Panc1 (cell line): Measurements from ENCODE around the gene MTHFSD. TPM values are rescaled to one million over a fixed set of nuclear protein-coding genes. Genes with fewer than 3 reads are reported as not detected.

Experiments
- ATAC-seq: fragments of 200-7000 bp; cut with Tn5 transposase; 2 replicates; pipeline ENCODE4 v1.9.1; 2020; ENCODE audit warnings: mild to moderate bottlenecking, moderate library complexity
- BruUV-seq: library from RNA; stranded (reverse); fragments of 400-500 nt; replicated peaks from 2 replicates; lab custom pipeline; 2021; lab: Mats Ljungman, UMichigan
- CTCF ChIA-PET: fragments of 300-600 bp; sonication (Branson Sonifier 250); formaldehyde crosslinking; loops from one replicate; lab custom pipeline; 2022; ENCODE audit warnings: antibody characterized with exemption; lab: Charles Lee
- POLR2A ChIA-PET: fragments of 300-600 bp; sonication (Branson Sonifier 250); formaldehyde crosslinking; loops from one replicate; lab custom pipeline; 2022; ENCODE audit warnings: antibody characterized with exemption; lab: Charles Lee
- DNase-seq: peaks from one replicate; pipeline ENCODE4 v3.0.0-alpha.2; 2010; ENCODE audit warnings: low read depth, low spot score
- H3K27ac ChIP-seq: 2 replicates; pipeline ENCODE4 v1.5.1; 2011; ENCODE audit warnings: mild to moderate bottlenecking, low read length, inconsistent platforms
- H3K27me3 ChIP-seq: fragments of 200-500 bp; sonication (Bioruptor generic); 2 replicates; pipeline ENCODE4 v1.6.0; 2014; ENCODE audit warnings: low read length, inconsistent platforms; ENCODE audit not compliant: control insufficient read depth, insufficient read depth
- H3K36me3 ChIP-seq: fragments of 200-500 bp; sonication (Bioruptor generic); 2 replicates; pipeline ENCODE4 v1.5.1; 2014; ENCODE audit warnings: inconsistent platforms, mild to moderate bottlenecking, low read length, moderate library complexity; ENCODE audit not compliant: control insufficient read depth, insufficient read depth
- H3K4me1 ChIP-seq: 2 replicates; pipeline ENCODE4 v1.5.1; 2011; ENCODE audit warnings: inconsistent platforms, mild to moderate bottlenecking, low read length, moderate library complexity; ENCODE audit not compliant: control insufficient read depth, insufficient read depth
- H3K4me3 ChIP-seq, 2 experiments: 2 replicates each; pipeline ENCODE4 v1.5.1; 2011 to 2012; ENCODE audit warnings: low read depth in 2 of 2, low read length in 2 of 2, mild to moderate bottlenecking in 2 of 2, inconsistent platforms in 1 of 2, moderate library complexity in 1 of 2
- H3K9me3 ChIP-seq: fragments of 200-500 bp; sonication (Bioruptor generic); 2 replicates; pipeline ENCODE4 v1.5.1; 2014; ENCODE audit warnings: low read depth, mild to moderate bottlenecking, inconsistent platforms, low read length, moderate library complexity; ENCODE audit not compliant: control insufficient read depth, insufficient read depth
- POLR2AphosphoS5 ChIP-seq: IDR thresholded peaks from 2 replicates; pipeline ENCODE4 v1.6.1; 2012; ENCODE audit warnings: mild to moderate bottlenecking, low read depth, low read length, moderate library complexity
- SIN3A ChIP-seq: IDR thresholded peaks from 2 replicates; pipeline ENCODE4 v1.6.1; 2012; ENCODE audit warnings: low read depth, mild to moderate bottlenecking, low read length, moderate library complexity, borderline replicate concordance; ENCODE audit not compliant: insufficient read depth
- TCF7L2 ChIP-seq: IDR thresholded peaks from 2 replicates; pipeline ENCODE4 v1.6.1; 2011; ENCODE audit warnings: mild to moderate bottlenecking, low read depth, low read length, inconsistent platforms
- in situ Hi-C: cut with HindIII; loops from 2 replicates; pipeline ENCODE4 v1.10.0; 2016; ENCODE audit warnings: low sequenced_read_pairs, low pct_unique_long_range_greater_than_20kb
- intact Hi-C: fragments of 100-400 bp; cut with micrococcal nuclease; formaldehyde crosslinking; loops from one replicate; pipeline ENCODE4 v1.10.0; 2022; ENCODE audit not compliant: unreplicated experiment
- total RNA-seq: library from RNA; stranded (reverse); gene quantifications from one replicate; pipeline ENCODE4 v1.2.1, GENCODE V29; 2021; ENCODE audit not compliant: unreplicated experiment
- TF ChIP-seq, protein P1 (sequence below): fragments of 450-650 bp; IDR thresholded peaks from 2 replicates; pipeline ENCODE4 v1.5.1; 2017; ENCODE audit warnings: mild to moderate bottlenecking
- TF ChIP-seq, protein P2 (sequence below), 2 experiments: IDR thresholded peaks; 2 replicates each; pipeline ENCODE4 v1.6.1; 2011 to 2012; ENCODE audit warnings: low read depth in 2 of 2, control low read depth in 1 of 2, low read length in 1 of 2, mild to moderate bottlenecking in 1 of 2, moderate library complexity in 1 of 2; ENCODE audit not compliant: insufficient read depth in 1 of 2

Gene MTHFSD
- total RNA-seq, 1 experiment from 2014 or later = 16.5 TPM

DNA sequence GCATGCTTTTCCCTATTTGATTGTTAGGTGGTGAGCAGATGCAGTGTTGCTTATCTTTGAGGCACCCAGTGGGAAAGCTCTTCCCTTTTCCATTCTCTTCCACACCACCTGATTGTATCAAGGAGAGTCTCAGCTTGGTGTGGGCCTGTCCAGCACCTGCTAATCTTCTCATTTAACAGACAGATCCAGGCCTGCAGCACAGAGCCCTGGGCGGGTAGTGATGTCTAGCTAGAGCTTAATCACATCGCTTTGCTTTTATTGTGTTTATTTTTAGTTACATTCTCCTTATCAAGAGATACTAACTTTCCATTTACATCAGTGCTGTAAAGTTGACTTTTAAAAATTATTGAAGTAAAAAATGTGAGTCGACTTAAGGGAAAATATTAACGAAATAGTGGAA, 47.5 kb upstream of the MTHFSD start:
- POLR2A ChIA-PET = no interaction called here
- Histone ChIP-seq H3K27ac (no peak overlapping the region), H3K4me1 (no peaks in the 10 kb centered on the region), H3K36me3 (no peaks in the 10 kb centered on the region), H3K9me3 (no peaks in the 10 kb centered on the region), H3K27me3 (no peaks in the 10 kb centered on the region), H3K4me3 (no peak overlapping the region)
- DNase-seq (no peak), ATAC-seq (no peak)
- no TSS peak for BruUV-seq
- TF ChIP-seq, protein P1, sequence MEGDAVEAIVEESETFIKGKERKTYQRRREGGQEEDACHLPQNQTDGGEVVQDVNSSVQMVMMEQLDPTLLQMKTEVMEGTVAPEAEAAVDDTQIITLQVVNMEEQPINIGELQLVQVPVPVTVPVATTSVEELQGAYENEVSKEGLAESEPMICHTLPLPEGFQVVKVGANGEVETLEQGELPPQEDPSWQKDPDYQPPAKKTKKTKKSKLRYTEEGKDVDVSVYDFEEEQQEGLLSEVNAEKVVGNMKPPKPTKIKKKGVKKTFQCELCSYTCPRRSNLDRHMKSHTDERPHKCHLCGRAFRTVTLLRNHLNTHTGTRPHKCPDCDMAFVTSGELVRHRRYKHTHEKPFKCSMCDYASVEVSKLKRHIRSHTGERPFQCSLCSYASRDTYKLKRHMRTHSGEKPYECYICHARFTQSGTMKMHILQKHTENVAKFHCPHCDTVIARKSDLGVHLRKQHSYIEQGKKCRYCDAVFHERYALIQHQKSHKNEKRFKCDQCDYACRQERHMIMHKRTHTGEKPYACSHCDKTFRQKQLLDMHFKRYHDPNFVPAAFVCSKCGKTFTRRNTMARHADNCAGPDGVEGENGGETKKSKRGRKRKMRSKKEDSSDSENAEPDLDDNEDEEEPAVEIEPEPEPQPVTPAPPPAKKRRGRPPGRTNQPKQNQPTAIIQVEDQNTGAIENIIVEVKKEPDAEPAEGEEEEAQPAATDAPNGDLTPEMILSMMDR = no peak
- no peak for TF ChIP-seq POLR2AphosphoS5
- CTCF ChIA-PET = interaction anchor here (0.5 kb wide), 1 partner anchor 78 kb away, joined by 5 read pairs; no protein-coding TSS in a partner anchor
- intact Hi-C loops = no loop called here
- in situ Hi-C loops = no loop called here

DNA sequence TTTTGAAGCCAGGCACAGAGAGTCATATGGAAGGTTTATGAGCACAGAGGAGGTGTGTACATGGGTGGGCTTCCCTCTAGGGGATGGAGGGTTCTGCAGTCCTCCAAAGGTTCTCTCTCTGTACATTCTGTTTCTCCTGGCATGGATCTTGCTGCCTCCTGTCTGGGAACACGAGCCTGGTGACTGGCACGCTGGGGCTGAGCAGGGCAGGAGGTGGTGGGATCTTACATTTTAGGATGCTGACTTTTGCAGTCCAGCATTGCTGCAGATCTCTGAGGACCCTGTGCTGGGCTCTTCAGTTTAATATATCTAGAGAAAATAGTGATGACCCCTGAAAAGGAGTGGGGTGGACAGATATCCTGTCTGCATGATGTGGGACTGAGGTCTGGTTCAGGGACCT, 46.3 kb upstream of the MTHFSD start:
- Histone ChIP-seq H3K36me3 (no peaks in the 10 kb centered on the region), H3K9me3 (no peaks in the 10 kb centered on the region), H3K27me3 (no peaks in the 10 kb centered on the region), H3K27ac (no peak overlapping the region), H3K4me3 (no peak overlapping the region), H3K4me1 (no peaks in the 10 kb centered on the region)
- intact Hi-C loops (no loop called here), in situ Hi-C loops (no loop called here)
- no TSS peak for BruUV-seq
- ATAC-seq (no peak), DNase-seq (no peak)
- ChIA-PET CTCF (no interaction called here), POLR2A (no interaction called here)
- TF ChIP-seq, protein P1 = no peak
- TF ChIP-seq, protein P2, sequence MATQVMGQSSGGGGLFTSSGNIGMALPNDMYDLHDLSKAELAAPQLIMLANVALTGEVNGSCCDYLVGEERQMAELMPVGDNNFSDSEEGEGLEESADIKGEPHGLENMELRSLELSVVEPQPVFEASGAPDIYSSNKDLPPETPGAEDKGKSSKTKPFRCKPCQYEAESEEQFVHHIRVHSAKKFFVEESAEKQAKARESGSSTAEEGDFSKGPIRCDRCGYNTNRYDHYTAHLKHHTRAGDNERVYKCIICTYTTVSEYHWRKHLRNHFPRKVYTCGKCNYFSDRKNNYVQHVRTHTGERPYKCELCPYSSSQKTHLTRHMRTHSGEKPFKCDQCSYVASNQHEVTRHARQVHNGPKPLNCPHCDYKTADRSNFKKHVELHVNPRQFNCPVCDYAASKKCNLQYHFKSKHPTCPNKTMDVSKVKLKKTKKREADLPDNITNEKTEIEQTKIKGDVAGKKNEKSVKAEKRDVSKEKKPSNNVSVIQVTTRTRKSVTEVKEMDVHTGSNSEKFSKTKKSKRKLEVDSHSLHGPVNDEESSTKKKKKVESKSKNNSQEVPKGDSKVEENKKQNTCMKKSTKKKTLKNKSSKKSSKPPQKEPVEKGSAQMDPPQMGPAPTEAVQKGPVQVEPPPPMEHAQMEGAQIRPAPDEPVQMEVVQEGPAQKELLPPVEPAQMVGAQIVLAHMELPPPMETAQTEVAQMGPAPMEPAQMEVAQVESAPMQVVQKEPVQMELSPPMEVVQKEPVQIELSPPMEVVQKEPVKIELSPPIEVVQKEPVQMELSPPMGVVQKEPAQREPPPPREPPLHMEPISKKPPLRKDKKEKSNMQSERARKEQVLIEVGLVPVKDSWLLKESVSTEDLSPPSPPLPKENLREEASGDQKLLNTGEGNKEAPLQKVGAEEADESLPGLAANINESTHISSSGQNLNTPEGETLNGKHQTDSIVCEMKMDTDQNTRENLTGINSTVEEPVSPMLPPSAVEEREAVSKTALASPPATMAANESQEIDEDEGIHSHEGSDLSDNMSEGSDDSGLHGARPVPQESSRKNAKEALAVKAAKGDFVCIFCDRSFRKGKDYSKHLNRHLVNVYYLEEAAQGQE (IDR thresholded peaks at IDR 0.05; ENCODE audit: insufficient read depth in 1 of 2, low read depth in 2 of 2, low read length in 1 of 2) = no peak
- no peak for TF ChIP-seq SIN3A
- TF ChIP-seq TCF7L2 = no peak
- TF ChIP-seq POLR2AphosphoS5 = no peak
